ENCODE data around the gene NRAS. TPM values are rescaled to one million over a fixed set of nuclear protein-coding genes. Genes with fewer than 3 reads are reported as not detected.

The NRAS gene
- total RNA-seq, 2 donors from 2014 or later = 13.8 to 17.4 TPM

DNA sequence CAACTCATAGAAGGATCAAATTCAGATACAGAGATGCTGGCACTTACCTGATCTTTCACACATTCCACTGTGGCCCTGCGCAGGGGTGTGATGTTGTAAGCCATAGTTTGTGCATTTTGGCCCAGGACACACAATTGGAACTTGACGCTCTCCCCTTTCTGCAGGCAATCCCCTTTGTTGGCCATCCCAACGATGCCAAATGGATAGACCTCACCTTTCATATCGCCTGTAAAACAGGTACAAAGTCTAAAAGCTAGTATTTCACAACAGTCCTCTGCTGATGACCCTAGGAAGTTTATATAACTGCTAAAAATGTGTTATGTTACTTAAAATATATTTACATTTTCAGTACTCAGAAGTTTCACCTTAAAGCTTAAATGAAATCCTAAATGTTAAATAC, 3.9 kb upstream of the NRAS start:
- ATAC-seq (no peak), DNase-seq (no peak)
- 84% methylated on average over 4 of the region's 4 CpGs for WGBS, 2 donors
- no peak for TF ChIP-seq POLR2A (IDR thresholded peaks at IDR 0.05)
- Histone ChIP-seq H3K27me3 (no peaks in the 10 kb centered on the region), H3K4me1 (peaks cover 6% of the 10 kb centered on the region), H3K4me3 (no peak overlapping the region), H3K9me3 (no peaks in the 10 kb centered on the region), H3K36me3 (replicated peaks in 1 of 2; ENCODE audit: insufficient read depth in 1 of 2, low read depth in 2 of 2) (peaks cover 19 to 55% of the 10 kb centered on the region in 2 donors), H3K27ac (no peak overlapping the region)
- intact Hi-C loops (cut with DNase I) = no loop called here

DNA sequence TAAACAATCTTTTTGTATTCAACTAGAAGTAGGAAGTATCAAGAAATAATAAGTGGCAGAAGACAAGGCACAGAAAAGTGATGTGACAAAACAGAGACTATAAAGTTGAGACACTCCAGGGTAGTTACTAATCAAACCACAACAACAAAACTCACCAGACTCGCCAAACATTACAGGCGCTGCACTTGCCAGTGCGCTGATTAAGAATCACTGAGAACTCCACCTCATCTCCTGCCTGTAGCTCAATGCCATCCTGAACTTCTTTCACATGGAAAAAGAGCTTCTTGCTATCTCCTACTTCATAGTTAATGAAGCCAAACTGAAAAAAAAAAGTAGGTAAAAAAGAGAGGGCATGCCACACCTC, 2.8 kb upstream of the NRAS start:
- Histone ChIP-seq H3K27me3 (no peaks in the 10 kb centered on the region), H3K27ac (no peak overlapping the region), H3K4me1 (peaks cover 11% of the 10 kb centered on the region), H3K9me3 (no peaks in the 10 kb centered on the region), H3K4me3 (no peak overlapping the region), H3K36me3 (replicated peaks in 1 of 2; ENCODE audit: insufficient read depth in 1 of 2, low read depth in 2 of 2) (peaks cover 14 to 47% of the 10 kb centered on the region in 2 donors)
- ATAC-seq = no peak
- no peak for TF ChIP-seq POLR2A (IDR thresholded peaks at IDR 0.05)
- TF ChIP-seq, protein P1, sequence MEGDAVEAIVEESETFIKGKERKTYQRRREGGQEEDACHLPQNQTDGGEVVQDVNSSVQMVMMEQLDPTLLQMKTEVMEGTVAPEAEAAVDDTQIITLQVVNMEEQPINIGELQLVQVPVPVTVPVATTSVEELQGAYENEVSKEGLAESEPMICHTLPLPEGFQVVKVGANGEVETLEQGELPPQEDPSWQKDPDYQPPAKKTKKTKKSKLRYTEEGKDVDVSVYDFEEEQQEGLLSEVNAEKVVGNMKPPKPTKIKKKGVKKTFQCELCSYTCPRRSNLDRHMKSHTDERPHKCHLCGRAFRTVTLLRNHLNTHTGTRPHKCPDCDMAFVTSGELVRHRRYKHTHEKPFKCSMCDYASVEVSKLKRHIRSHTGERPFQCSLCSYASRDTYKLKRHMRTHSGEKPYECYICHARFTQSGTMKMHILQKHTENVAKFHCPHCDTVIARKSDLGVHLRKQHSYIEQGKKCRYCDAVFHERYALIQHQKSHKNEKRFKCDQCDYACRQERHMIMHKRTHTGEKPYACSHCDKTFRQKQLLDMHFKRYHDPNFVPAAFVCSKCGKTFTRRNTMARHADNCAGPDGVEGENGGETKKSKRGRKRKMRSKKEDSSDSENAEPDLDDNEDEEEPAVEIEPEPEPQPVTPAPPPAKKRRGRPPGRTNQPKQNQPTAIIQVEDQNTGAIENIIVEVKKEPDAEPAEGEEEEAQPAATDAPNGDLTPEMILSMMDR (IDR thresholded peaks at IDR 0.05) = no peak
- DNase-seq = no peak
- 74 to 75% methylated on average over 3 of the region's 3 CpGs for WGBS, 2 donors
- intact Hi-C loops (cut with DNase I) = no loop called here

DNA sequence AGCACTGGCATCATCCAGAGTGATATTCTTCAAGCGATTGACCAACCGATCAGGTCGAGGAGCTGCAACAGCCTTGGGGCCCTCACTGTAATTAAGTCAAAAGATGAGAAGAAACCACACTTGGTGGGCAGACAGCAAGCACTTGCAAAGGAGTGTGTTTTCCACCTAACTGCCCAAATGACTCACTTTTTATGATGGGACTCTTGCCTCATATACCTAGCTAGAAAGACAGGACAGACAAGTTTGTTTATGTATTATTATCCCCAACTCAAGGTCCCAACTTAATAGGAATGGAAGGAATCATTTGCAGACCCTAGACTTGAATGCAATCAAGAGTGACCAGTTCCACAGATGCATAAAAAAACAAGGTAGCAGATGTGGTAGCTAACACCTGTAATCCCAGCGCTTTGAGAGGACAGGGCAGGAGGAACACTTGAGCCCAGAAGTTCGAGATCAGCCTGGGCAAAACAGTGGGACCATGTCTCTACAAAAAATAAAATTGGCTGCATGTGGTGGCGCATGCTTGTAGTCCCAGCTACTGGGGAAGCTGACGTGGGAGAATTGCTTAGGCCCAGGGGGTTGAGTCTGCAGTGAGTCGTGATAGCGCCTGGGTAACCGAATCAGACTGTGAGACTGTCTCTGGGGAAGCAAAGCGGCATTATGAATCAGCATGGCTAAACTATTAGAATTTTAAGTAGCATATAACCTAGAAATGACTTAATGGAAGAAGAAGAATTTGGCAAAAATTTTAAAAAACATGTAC, 2.3 kb upstream of the NRAS start:
- Histone ChIP-seq H3K9me3 (no peaks in the 10 kb centered on the region), H3K27ac (no peak overlapping the region), H3K4me3 (no peak overlapping the region), H3K27me3 (no peaks in the 10 kb centered on the region), H3K36me3 (replicated peaks in 1 of 2; ENCODE audit: insufficient read depth in 1 of 2, low read depth in 2 of 2) (peaks cover 12 to 44% of the 10 kb centered on the region in 2 donors), H3K4me1 (peaks cover 11% of the 10 kb centered on the region)
- 89 to 94% methylated on average over 11 of the region's 11 CpGs for WGBS, 2 donors
- no peak for TF ChIP-seq POLR2A (IDR thresholded peaks at IDR 0.05)
- TF ChIP-seq, protein P1 (IDR thresholded peaks at IDR 0.05) = no peak
- ATAC-seq = no peak
- intact Hi-C loops (cut with DNase I) = no loop called here
- DNase-seq = no peak

DNA sequence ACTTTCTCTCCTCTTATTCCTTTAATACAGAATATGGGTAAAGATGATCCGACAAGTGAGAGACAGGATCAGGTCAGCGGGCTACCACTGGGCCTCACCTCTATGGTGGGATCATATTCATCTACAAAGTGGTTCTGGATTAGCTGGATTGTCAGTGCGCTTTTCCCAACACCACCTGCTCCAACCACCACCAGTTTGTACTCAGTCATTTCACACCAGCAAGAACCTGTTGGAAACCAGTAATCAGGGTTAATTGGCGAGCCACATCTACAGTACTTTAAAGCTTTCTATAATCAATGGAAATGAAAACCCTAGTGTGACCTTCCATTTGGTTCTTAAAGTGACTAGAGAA, 643 bp downstream of the NRAS start:
- Histone ChIP-seq H3K4me1 (peaks cover 11% of the 10 kb centered on the region), H3K4me3 (peak overlapping the region; percentile 60 to 81), H3K27ac (peak overlapping the region; percentile 67 to 87 (median 81)), H3K27me3 (no peaks in the 10 kb centered on the region), H3K9me3 (no peaks in the 10 kb centered on the region), H3K36me3 (replicated peaks in 1 of 2; ENCODE audit: insufficient read depth in 1 of 2, low read depth in 2 of 2) (peaks cover 0 to 31% of the 10 kb centered on the region in 2 donors)
- no peak for DNase-seq
- 26 to 30% methylated on average over 4 of the region's 4 CpGs for WGBS, 2 donors
- peak; percentile 2 for ATAC-seq
- intact Hi-C loops (cut with DNase I) = no loop called here
- TF ChIP-seq, protein P1 (IDR thresholded peaks at IDR 0.05) = no peak
- no peak for TF ChIP-seq POLR2A (IDR thresholded peaks at IDR 0.05)

DNA sequence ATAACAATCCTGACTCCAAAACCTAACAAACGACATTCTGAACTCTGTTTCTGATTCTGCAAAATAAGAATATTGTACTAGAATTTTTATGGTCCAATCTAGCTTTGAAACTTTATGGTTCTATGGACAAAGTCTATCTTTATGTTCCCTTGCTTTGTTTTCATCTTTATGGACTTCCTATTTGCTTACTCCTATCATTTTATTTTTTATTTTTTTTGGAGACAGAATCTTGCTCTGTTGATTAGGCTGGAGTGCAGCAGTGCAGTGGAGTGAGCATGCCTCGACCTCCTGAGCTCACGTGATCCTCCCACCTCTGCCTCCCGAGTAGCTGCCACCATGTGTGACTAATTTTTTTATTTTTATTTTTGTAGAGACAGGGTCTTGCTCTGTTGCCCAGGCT, 3.6 kb downstream of the NRAS start:
- Histone ChIP-seq H3K9me3 (no peaks in the 10 kb centered on the region), H3K4me3 (no peak overlapping the region), H3K36me3 (replicated peaks in 1 of 2; ENCODE audit: insufficient read depth in 1 of 2, low read depth in 2 of 2) (peaks cover 0 to 17% of the 10 kb centered on the region in 2 donors), H3K27me3 (no peaks in the 10 kb centered on the region), H3K27ac (no peak overlapping the region), H3K4me1 (peaks cover 11% of the 10 kb centered on the region)
- no peak for DNase-seq
- no peak for TF ChIP-seq POLR2A (IDR thresholded peaks at IDR 0.05)
- TF ChIP-seq, protein P1 (IDR thresholded peaks at IDR 0.05) = no peak
- no peak for ATAC-seq
- 82% methylated on average over 4 of the region's 4 CpGs for WGBS, 2 donors
- intact Hi-C loops (cut with DNase I) = no loop called here

Data from body of pancreas (tissue), 4 donors.